SH-SY5Y (cell line): ENCODE measurements around the gene GTSE1.

Experiments
- GATA2 ChIP-seq: IDR thresholded peaks from 2 replicates; pipeline ENCODE4 v1.6.1; 2011; ENCODE audit warnings: mild to moderate bottlenecking, low read depth, low read length
- GATA3 ChIP-seq: IDR thresholded peaks from 2 replicates; pipeline ENCODE4 v1.6.1; 2011; ENCODE audit warnings: low read depth, mild to moderate bottlenecking, low read length, moderate library complexity

- TF ChIP-seq GATA2 (no peak), GATA3 (no peak)
Observed at GRCh38 chr22:46380069-46380468, 83.4 kb downstream of the GTSE1 start.
